H9 (cell line): ENCODE measurements around the gene EPHA8. TPM values are rescaled to one million over a fixed set of nuclear protein-coding genes. Genes with fewer than 3 reads are reported as not detected.

Source experiments
- DNase-seq: peaks from one replicate; pipeline ENCODE4 v3.0.0-alpha.2; 2017
- H2AFZ ChIP-seq: one replicate; pipeline ENCODE4 v1.6.1; 2013; ENCODE audit warnings: mild to moderate bottlenecking, low read length, control low read depth, moderate library complexity
- H2AK5ac ChIP-seq: 2 replicates; pipeline ENCODE4 v1.6.1; 2013; ENCODE audit warnings: low read length, control low read depth, mixed read lengths; ENCODE audit not compliant: insufficient read length
- H2BK120ac ChIP-seq: one replicate; pipeline ENCODE4 v1.6.1; 2013; ENCODE audit warnings: low read depth, mild to moderate bottlenecking, low read length, control low read depth, inconsistent platforms; ENCODE audit not compliant: poor library complexity, severe bottlenecking
- H2BK12ac ChIP-seq: 2 replicates; pipeline ENCODE4 v1.6.1; 2013; ENCODE audit warnings: low read length, control low read depth, mixed read lengths, low read depth; ENCODE audit not compliant: insufficient read length
- H2BK15ac ChIP-seq: 2 replicates; pipeline ENCODE4 v1.6.1; 2013; ENCODE audit warnings: low read depth, low read length, control low read depth
- H2BK20ac ChIP-seq: one replicate; pipeline ENCODE4 v1.6.1; 2013; ENCODE audit warnings: low read depth, mild to moderate bottlenecking, low read length, control low read depth, inconsistent platforms; ENCODE audit not compliant: poor library complexity, severe bottlenecking
- H2BK5ac ChIP-seq: 2 replicates; pipeline ENCODE4 v1.6.1; 2013; ENCODE audit warnings: low read length, control low read depth, mixed read lengths; ENCODE audit not compliant: insufficient read length
- H3K14ac ChIP-seq: 2 replicates; pipeline ENCODE4 v1.6.1; 2013; ENCODE audit warnings: low read length, control low read depth; ENCODE audit not compliant: insufficient read depth
- H3K18ac ChIP-seq: 2 replicates; pipeline ENCODE4 v1.6.1; 2013; ENCODE audit warnings: low read depth, mild to moderate bottlenecking, mixed read lengths, low read length, control low read depth; ENCODE audit not compliant: insufficient read length
- H3K23ac ChIP-seq: 2 replicates; pipeline ENCODE4 v1.6.1; 2013; ENCODE audit warnings: low read length, control low read depth, mixed read lengths, low read depth; ENCODE audit not compliant: insufficient read length
- H3K23me2 ChIP-seq: 2 replicates; pipeline ENCODE4 v1.6.1; 2013; ENCODE audit warnings: low read depth, mild to moderate bottlenecking, mixed read lengths, low read length, control low read depth; ENCODE audit not compliant: insufficient read length, poor library complexity, severe bottlenecking
- H3K27ac ChIP-seq: 2 replicates; pipeline ENCODE4 v1.5.1; 2013; ENCODE audit warnings: low read length, control low read depth, mixed read lengths, low read depth; ENCODE audit not compliant: insufficient read length
- H3K27me3 ChIP-seq: 2 replicates; pipeline ENCODE4 v1.6.1; 2013; ENCODE audit warnings: low read length, control low read depth, inconsistent platforms; ENCODE audit not compliant: insufficient read depth
- H3K4ac ChIP-seq: 2 replicates; pipeline ENCODE4 v1.6.1; 2013; ENCODE audit warnings: low read depth, mild to moderate bottlenecking, control low read depth, inconsistent platforms, low read length, moderate library complexity
- H3K4me1 ChIP-seq: 2 replicates; pipeline ENCODE4 v1.6.1; 2013; ENCODE audit warnings: low read length, control low read depth, inconsistent platforms; ENCODE audit not compliant: insufficient read depth
- H3K4me2 ChIP-seq: 2 replicates; pipeline ENCODE4 v1.6.1; 2013; ENCODE audit warnings: low read length, control low read depth, mixed read lengths; ENCODE audit not compliant: insufficient read length, insufficient read depth
- H3K56ac ChIP-seq: 2 replicates; pipeline ENCODE4 v1.6.1; 2013; ENCODE audit warnings: low read depth, mild to moderate bottlenecking, mixed read lengths, low read length, control low read depth; ENCODE audit not compliant: insufficient read length
- H3K79me1 ChIP-seq: 2 replicates; pipeline ENCODE4 v1.6.1; 2013; ENCODE audit warnings: low read depth, mild to moderate bottlenecking, moderate library complexity, low read length, control low read depth, inconsistent platforms; ENCODE audit not compliant: insufficient read depth, poor library complexity, severe bottlenecking
- H3K79me2 ChIP-seq: 2 replicates; pipeline ENCODE4 v1.6.1; 2013; ENCODE audit warnings: low read length, control low read depth, inconsistent platforms; ENCODE audit not compliant: insufficient read depth
- H3K9ac ChIP-seq: 2 replicates; pipeline ENCODE4 v1.6.1; 2013; ENCODE audit warnings: low read length, control low read depth, mixed read lengths; ENCODE audit not compliant: insufficient read length; ENCODE audit errors: extremely low read depth
- H3K9me3 ChIP-seq: one replicate; pipeline ENCODE4 v1.6.1; 2013; ENCODE audit warnings: low read depth, low read length, inconsistent platforms; ENCODE audit not compliant: control insufficient read depth
- H3T11ph ChIP-seq: one replicate; pipeline ENCODE4 v1.6.1; 2013; ENCODE audit warnings: mild to moderate bottlenecking, low read length, control low read depth, inconsistent platforms
- H4K20me1 ChIP-seq: one replicate; pipeline ENCODE4 v1.6.1; 2013; ENCODE audit not compliant: control insufficient read depth, insufficient read length, insufficient read depth
- H4K5ac ChIP-seq: 2 replicates; pipeline ENCODE4 v1.6.1; 2013; ENCODE audit warnings: low read depth, mild to moderate bottlenecking, mixed read lengths, low read length, control low read depth; ENCODE audit not compliant: insufficient read length
- H4K8ac ChIP-seq: replicated peaks from 2 replicates; pipeline ENCODE4 v1.6.1; 2013; ENCODE audit warnings: low read length, control low read depth, mixed read lengths, low read depth; ENCODE audit not compliant: insufficient read length
- H4K91ac ChIP-seq: 2 replicates; pipeline ENCODE4 v1.6.1; 2013; ENCODE audit warnings: low read depth, mild to moderate bottlenecking, moderate library complexity, mixed read lengths, low read length, control low read depth; ENCODE audit not compliant: insufficient read length
- H3K27ac Mint-ChIP-seq, 3 experiments: 2 replicates in 2 of 3; 3 replicates in 1 of 3; pipeline ENCODE4 v1.8.0; 2020 to 2021; ENCODE audit warnings: mixed read lengths in 3 of 3, mild to moderate bottlenecking in 1 of 3, moderate library complexity in 1 of 3
- H3K27me3 Mint-ChIP-seq: 2 replicates; pipeline ENCODE4 v1.8.0; 2021; ENCODE audit warnings: low read depth, mild to moderate bottlenecking, moderate library complexity, mixed read lengths
- H3K36me3 Mint-ChIP-seq, 3 experiments: 2 replicates in 2 of 3; 3 replicates in 1 of 3; pipeline ENCODE4 v1.8.0; 2020 to 2021; ENCODE audit warnings: low read depth in 3 of 3, mixed read lengths in 3 of 3; ENCODE audit not compliant: insufficient read depth in 1 of 3
- H3K4me1 Mint-ChIP-seq, 2 experiments: 2 replicates each; pipeline ENCODE4 v1.8.0; 2020; ENCODE audit warnings: mixed read lengths in 2 of 2
- H3K4me3 Mint-ChIP-seq, 2 experiments: 2 replicates in 1 of 2; 3 replicates in 1 of 2; pipeline ENCODE4 v1.8.0; 2020 to 2021; ENCODE audit warnings: mild to moderate bottlenecking in 2 of 2, mixed read lengths in 2 of 2, moderate library complexity in 1 of 2
- H3K9me3 Mint-ChIP-seq, 2 experiments: 2 replicates in 1 of 2; 3 replicates in 1 of 2; pipeline ENCODE4 v1.8.0; 2020; ENCODE audit warnings: mild to moderate bottlenecking in 2 of 2, mixed read lengths in 2 of 2, moderate library complexity in 1 of 2
- CTCF ChIP-seq: fragments of 200-600 bp; sonication (generic); conservative IDR thresholded peaks from 3 replicates; pipeline ENCODE4 v1.8.0; 2021; ENCODE audit warnings: antibody characterized with exemption, mild to moderate bottlenecking
- WGBS: extraction: QIAGEN DNeasy Blood & Tissue Kit; methylation state at CpG from one replicate; pipeline ENCODE4 v1.1.7; 2013; ENCODE audit warnings: missing lambda C conversion rate, low lambda C conversion rate, mixed read lengths; ENCODE audit not compliant: insufficient read length; ENCODE audit errors: extremely low coverage; 5-methylcytosine and 5-hydroxymethylcytosine counted together
- total RNA-seq: library from RNA; stranded (reverse); gene quantifications from 2 replicates; pipeline ENCODE4 v1.2.1, GENCODE V29; 2021

The EPHA8 gene
- total RNA-seq, 1 experiment from 2014 or later = 3.4 TPM

GRCh38 chr1:22531251-22531650 is 32.0 kb upstream of the EPHA8 start:
- Histone ChIP-seq H2BK5ac (no peak overlapping the region), H3K9me3 (no peaks in the 10 kb centered on the region), H3K9ac (no peak overlapping the region), H4K20me1 (no peaks in the 10 kb centered on the region), H4K8ac (no peak overlapping the region), H3K79me2 (no peaks in the 10 kb centered on the region), H3K4me1 (no peaks in the 10 kb centered on the region), H3K27ac (no peak overlapping the region), H3K4me2 (no peak overlapping the region), H2BK15ac (no peak overlapping the region), H2AK5ac (no peak overlapping the region), H3T11ph (no peak overlapping the region), H3K56ac (no peak overlapping the region), H2BK120ac (no peak overlapping the region), H4K91ac (no peak overlapping the region), H3K23ac (no peak overlapping the region), H4K5ac (no peak overlapping the region), H3K27me3 (no peaks in the 10 kb centered on the region), H3K18ac (no peak overlapping the region), H3K14ac (no peak overlapping the region), H3K4ac (no peak overlapping the region), H2BK12ac (no peak overlapping the region), H3K23me2 (no peaks in the 10 kb centered on the region), H3K79me1 (no peaks in the 10 kb centered on the region), H2BK20ac (no peak overlapping the region), H2AFZ (no peak overlapping the region)
- Mint-ChIP-seq H3K4me1 (peaks cover 0 to 6% of the 10 kb centered on the region in 2 experiments; a peak in 1 of 4 replicates), H3K4me3 (no peak overlapping the region), H3K36me3 (peaks cover 0 to 8% (median 0%) of the 10 kb centered on the region in 3 experiments; a peak in 4 of 7 replicates), H3K27me3 (no peaks in the 10 kb centered on the region), H3K9me3 (no peaks in the 10 kb centered on the region), H3K27ac (no peak overlapping the region)
- TF ChIP-seq CTCF = no peak
- DNase-seq = no peak
- WGBS = no CpG with 5 or more reads among the region's 6 CpGs
